HG03378 (cell line): ENCODE measurements around the gene IGF1R.

Source experiments
- ATAC-seq: cut with Tn5 transposase; IDR thresholded peaks from one replicate; pipeline ENCODE4 v1.9.1; 2021; ENCODE audit warnings: mild to moderate bottlenecking, moderate library complexity; ENCODE audit not compliant: unreplicated experiment

The IGF1R gene

DNA sequence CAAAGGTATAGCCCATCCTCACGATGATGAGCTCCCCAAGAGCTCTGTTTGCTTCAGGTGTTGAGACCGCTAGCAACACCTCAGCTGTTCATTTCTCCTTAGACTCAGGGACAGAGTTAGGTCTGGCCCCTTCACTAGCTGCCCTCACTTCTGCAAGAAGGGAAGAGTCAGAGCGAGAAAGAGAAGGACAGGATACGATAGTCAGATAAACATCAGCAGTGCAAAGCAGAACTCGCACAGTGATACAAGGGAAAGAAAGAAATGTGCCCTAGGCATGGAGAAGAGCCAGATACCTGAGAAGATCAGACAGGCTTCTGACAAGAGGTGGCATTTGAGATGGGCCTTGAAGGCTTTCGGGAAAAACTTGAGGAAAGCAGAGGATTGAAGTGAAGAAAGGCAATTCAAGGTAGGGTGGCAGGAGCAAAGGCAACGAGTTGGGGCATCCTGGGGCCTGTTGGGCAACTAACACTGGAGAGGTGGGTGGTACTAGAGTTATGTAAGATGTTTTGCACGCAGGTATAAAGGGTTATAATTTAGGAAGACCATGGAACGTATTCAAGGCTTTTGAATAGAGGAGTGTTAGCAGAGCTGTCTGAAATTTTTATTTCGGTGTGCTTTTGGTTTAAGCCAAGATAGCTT is 253.2 kb downstream of the IGF1R start:
- no peak for ATAC-seq

DNA sequence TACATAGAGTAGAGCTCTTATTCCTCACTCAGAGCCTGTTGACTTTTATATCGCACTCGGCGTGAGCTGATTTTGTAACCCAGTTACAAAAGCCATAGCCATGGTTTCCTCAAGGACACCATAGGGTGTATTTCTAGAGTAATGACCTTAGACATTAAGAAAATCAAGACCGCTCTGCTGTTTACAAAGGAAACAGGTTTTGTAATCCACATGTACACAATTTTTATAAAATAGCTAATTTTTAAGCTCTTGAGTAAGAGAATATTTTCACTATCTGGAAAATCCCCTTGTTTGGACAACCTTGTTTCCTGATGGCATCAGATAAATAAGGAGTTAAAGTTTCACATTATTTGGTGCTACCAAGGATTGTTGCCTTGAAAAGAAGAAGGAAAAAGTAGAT is 254.6 kb downstream of the IGF1R start:
- no peak for ATAC-seq

DNA sequence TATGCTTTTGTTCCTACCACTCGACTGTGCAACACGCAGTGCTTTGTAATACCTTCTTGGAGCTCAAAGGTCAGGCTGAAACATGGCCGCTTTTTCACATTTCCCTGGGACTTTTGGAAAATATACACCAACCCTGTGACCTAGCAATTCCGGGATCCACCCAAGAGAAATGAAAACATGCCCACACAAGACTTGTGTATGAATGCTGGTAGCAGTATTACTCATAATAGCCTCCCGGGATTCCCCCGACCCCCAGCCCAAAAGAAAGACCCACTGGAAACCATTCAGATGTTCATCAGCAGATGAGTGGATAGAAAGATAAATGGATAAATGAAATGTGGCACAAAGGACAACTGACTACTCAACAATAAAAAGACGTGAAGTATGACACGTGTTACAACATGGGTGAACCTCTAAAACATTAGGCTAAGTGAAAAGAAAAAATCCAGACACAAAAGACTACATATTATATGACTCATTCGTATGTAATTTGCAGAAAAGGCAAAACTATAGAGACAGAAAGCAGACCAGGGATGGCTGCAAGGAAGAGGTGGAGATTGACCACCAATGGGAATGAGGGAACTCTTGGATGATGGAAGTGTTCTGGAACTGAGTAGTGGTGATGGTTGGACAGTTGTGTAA is 255.2 kb downstream of the IGF1R start:
- no peak for ATAC-seq

DNA sequence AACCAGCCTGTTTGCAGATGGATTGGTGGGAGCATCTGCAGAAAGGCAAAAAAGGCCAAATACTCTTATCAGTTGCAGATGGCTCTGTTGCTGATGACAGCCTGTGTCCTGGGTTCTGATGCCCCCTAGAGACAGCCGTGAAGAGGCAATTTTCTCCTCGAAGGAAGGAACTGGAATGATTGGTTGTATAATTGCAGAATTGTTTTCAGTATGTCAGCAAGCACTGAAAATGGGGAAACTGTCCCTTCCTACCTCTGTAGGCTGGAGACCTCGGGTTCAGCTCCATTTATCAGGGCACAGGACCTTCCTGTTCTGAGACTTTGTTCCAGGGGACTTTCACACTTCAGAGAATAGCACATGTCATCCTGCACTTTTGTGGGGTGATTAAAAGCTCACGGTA is 256.2 kb downstream of the IGF1R start:
- no peak for ATAC-seq

DNA sequence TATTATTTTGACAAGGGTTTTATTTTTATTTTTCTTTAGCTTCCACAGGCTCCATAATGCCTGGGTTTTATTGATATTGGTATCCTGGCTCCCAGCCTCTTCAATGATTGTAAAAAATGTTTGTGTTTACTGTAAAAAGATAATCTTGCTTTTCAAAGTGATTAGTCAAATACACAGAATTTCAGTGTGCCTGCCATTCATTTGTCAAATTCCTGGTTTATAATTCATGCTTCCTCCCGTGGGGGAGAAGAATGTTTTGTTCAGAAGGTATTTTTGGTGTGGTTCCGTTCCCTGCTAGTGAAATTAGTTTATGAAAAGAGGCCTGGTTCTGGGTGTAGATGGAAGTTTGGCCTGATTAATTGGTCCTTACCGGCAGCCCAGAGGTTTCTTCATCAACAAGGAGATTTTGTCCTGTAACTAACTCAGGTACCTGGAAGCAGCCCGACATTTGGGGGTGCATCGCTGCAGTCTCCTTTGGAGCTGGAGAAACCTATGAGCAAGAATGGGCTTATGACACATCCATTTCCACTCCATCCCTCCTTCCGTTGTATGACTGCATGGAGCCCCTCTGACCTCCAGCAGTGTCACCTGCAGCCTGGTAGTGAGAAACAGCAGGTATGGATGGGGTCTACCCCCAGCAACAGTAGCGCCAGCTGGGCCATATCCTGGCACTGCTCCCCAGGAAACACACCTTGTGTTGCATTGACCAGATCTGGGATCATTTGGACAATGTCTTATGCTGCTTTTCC is 257.8 kb downstream of the IGF1R start:
- ATAC-seq = no peak

DNA sequence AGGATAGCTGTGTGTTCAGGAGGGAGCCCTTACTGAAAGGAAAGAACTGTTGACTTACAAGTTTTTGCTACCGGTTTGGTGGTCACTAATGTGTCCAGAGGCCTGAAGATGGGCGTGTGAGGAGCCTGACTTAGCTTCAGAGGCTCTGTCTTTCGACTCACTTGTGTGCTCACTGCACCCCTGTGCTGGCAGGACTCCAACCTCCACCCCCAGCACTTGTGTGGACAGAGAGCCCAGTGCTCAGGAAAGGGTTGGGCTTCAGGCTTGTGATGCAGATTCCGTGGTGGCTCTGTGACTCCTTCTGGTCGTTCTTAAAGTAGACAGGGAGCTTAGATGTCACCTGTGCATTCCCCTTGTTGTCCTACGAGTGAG is 258.4 kb downstream of the IGF1R start:
- no peak for ATAC-seq

DNA sequence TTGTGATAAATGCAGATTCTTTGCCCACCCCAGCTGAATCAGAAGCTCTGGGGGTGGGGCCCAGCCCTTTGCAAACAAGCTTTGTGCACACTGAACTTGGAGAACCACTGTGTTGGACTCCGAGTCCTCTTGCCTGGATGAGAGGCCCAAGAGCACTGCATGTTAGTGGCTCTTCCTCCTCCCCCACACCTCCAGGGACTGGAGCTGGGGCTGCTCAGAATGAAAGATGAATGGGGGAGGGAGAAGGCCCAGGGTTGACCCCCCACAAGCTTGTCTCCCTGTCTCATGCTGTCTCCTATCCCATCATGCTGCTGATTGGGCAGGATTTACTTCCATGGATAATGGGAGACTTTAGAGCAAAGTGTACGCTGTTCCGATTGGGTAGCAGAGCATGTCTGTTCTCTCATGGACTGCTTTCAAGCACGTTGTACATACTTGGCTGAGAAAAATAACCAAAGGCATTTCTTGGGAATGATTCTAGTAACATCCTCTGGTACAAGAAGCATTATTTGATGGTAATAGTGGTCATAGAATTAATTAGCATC is 259.7 kb downstream of the IGF1R start:
- no peak for ATAC-seq

DNA sequence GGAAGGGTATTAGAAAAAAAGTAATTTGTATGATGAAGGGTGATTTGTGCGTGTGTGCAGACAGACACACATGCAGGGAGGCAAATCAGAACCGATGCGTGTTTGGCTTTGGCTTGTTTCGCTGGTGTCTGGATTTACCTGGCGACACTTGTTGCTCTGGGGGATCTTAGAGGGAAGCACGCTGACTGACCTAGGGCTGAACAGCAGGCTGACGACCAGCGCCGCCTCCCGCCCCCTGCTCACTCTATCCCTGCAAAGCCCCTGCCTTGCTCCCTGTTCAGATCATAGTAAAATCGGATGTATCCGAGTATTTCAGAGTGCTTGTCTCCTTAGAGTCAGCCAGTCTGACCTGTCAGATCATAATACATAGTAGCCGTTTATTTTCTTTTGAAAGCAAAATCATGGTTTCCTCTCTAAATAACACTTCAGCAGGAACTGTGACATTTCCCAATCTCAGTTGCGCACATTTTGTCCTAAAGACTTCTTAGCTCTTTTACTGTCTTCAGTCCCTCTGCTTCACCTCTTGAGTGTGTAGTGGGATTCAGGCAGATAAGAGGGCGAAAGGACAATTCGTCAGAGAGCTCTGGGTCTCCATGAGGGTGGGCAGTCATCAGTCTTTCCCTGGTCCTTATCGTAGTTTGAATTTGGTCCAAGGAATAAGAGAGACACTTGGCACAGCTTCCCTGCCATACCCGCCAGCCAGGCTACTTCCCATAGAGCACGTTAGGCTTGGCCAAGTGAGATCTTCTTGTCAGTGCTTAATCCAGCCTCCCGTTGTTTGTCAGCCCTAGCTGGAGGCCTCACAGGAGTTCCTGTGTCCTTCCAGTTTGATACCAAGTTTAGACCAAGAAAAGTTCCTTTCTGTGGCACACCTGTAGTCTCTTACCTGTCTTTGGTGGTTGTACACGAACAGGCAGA is 261.9 kb downstream of the IGF1R start:
- ATAC-seq = no peak

DNA sequence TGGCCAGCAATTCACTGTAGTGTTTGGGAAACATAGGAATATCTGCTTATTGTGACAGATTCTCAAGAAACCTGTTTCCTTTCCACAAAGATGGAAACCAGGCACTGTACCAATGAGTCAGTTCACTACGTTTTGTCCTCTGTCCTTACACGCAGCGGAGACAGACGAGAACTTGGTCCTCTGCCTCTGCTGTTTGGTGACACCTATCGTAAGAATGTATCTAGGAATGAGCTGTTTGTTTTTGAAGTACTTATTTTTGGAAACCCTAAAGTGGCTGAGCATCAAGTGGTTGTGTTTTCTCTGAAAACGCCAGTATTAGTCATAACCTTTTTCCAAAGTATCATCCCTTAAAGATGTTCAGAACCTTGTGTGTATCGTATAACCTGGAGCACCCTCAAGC is 266.3 kb downstream of the IGF1R start:
- ATAC-seq = no peak

DNA sequence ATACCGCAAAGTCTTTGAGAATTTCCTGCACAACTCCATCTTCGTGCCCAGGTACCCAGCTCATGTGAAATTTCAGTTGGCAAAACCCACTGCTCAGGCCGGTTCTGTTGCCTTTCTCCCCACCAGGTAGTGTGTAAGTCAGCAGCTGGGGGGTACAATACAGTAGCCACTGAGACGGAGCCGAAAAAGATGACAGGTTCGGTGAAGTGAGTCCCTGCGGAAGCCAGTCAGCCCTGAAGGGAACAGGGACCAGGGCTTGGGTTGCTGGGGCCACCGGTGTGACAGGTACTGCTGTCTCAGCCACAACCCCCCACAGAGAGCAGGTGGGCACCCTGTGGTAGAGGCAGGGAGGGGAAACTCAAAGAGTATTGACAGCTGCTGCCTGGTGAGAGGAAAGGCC is 268.5 kb downstream of the IGF1R start:
- no peak for ATAC-seq

DNA sequence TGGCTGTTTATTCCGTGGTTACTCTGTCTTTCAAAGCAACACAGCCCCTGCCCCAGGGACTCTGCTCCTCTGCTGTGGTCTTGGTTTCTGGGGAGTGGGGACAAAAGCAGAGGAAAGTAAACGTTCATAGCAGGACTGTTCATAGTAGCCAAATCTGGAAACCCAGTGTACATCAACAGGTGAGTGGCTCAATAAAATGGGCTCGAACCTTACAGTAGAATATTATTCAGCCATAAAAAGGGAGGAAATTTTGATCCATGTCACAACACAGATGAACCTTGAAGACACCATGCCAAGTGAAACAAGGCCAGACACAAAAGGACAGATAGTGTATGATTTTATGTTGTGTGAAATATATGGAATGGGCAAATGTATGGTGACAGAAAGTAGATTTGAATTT is 269.1 kb downstream of the IGF1R start:
- no peak for ATAC-seq

DNA sequence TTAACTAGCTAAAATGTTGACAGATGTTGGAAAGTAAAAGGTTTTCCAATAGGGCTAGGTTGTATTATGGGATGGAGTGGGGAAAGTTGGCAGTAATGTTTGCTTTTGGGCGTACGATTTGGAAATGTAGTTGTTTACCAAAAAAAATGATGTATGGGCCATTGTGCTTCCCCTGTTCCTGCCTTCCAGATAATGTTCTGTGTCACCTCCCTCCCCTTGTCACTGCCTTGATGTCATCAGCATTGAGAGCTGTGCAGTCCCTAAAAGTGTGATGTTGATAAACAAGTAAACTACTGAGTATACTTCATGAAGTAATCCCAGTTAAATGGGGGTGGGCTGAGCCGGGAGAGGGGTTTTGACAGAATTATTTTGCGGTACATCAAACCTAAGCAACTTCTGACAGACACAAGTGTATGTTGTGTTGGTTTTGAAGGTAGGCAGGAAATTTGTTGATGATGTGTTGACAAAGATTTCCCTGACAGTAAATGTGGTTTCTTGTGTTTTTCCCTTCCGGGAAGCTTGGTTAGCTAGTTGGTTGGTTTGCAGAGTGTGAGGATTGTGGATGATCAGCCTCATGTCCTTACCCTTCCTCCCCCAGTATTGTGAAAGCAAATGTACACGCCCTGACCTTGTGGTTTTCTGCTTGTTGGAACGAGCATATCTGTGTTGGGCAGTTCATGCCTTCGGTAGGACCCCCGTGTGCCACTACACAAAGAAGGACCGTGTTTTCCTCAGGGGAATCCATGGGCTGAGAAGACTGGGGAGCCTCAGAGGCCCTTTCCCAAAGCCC is 271.9 kb downstream of the IGF1R start:
- ATAC-seq = no peak

DNA sequence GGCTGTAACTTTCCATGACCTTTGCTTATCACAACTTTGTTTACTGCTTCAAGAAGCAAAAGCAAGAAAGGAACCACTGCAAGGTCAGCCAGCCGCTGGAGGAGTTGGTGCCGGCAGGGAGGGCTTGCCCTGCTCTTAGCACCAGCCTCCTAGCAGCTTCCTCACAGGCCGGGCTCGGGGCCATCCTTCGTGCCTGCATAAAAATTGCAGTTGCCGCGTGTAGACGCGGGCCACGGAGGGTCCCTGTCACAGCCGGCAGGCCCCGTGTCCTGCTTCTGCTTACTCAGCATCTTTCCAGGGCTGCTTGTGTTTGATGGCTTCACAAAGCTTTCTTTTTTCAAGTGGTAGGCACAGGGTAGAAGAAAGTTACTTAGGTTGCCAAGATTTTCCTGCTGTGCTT is 274.8 kb downstream of the IGF1R start:
- ATAC-seq = no peak

DNA sequence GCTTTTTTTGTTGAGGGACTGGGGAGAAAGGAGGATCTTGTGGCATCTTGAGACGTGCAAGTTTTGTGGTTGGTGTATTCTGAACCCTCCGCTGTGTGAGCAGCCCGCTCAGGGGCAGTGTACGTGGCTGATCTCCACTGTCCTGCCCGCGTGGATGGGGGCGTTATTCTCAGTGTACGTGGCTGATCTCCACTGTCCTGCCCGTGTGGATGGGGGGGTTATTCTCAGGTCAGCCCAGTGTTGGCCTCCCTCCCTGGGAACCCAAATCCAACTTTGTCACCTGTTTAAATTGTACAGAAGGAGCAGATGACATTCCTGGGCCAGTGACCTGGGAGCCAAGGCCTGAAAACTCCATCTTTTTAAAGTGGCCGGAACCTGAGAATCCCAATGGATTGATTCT is 275.2 kb downstream of the IGF1R start:
- ATAC-seq = no peak

DNA sequence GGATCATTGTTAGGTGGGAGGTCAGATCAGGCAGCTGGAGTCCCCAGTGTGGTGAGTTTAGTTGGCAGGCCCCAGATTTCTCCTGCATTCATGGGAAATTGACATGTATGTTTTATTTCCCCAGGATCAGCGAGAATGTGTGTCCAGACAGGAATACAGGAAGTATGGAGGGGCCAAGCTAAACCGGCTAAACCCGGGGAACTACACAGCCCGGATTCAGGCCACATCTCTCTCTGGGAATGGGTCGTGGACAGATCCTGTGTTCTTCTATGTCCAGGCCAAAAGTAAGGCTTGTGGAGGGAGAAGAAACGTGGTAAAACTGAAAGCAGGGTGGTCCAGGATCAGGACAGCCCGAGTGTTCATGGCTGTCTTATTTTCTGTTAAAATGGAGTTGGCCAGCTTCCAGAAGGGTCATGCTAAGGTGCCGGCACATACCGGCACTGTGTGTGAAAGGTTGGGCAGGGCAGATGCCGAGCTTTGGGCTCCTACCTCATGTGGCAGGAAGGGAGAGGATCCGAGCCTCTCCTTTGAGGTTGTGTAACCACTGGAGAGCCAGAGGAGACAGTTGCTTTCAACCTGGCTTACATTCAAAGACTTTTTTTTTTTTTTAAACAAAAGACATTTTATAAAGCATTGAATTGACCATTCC is 276.2 kb downstream of the IGF1R start:
- no peak for ATAC-seq

DNA sequence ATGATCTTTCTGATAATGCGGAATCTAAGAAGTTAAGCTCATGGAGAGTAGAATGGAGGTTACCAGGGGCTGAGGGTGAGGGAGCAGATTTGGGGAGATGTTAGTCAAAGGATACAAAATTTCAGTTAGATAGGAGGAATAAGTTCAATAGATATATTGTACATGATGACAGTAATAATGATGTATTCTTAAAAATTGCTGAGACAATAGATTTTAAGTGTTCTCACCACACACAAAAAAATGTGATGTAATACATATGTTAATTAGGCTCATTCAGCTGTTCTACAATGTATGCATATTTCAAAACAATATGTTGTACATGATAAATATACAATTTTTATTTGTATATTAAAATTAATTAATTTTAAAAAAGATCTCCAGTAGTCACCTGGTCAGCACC is 277.9 kb downstream of the IGF1R start:
- no peak for ATAC-seq

DNA sequence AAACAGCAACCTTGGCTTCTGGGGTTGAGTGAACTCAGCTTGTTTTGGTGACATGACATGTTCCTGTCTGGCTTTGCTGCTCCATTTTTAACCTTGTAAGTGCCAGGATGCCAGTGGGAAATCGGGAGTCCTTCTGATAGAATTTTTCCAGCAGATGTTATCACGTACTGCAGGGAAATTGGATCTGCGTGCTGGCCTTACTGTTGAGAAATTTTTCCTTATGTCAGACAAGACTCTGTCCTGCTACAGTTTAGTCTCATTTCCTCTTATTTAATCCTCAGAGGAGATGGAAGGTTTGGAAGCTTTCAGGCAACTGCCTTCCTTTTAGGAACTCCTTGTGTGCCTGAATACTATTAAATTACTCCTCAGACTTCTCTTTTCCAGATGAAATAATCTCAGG is 278.7 kb downstream of the IGF1R start:
- no peak for ATAC-seq

DNA sequence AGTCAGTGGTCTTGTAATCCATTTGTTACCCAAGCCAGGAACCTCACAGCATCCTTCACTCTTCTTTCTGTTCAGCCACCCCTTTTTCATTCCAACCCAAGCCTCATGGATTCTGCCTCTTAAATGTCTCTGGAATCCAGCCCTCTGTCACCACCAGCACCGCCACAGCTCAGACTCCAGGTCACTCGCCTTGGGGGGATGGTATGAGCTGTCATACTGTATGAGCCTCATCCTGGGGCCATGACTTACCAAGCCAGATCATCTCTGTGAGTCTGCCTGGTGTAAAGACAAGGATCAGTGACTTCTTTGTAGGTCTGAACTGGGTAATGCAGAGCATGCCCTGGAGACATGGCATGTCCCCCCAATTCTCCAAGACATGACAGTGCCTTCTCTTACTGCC is 279.7 kb downstream of the IGF1R start:
- ATAC-seq = no peak

DNA sequence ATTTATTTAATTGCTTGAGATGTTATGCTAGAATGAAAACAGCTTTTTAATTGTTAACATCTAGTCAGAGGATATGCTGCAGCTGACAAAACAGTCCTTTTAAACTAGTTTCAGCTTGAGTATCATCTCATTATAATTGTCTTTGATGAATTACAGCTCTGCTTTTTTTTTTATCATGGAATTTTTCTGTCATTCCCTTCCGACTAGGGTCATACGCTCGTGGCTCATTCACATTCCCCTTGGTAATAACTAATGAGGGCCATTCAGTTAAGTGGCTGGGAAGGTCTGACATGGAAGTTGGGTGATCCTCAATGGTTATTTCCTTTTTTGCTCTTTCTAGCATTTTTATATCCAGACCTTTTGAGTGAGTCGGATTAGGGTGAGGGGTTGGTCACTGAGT is 282.2 kb downstream of the IGF1R start:
- no peak for ATAC-seq

DNA sequence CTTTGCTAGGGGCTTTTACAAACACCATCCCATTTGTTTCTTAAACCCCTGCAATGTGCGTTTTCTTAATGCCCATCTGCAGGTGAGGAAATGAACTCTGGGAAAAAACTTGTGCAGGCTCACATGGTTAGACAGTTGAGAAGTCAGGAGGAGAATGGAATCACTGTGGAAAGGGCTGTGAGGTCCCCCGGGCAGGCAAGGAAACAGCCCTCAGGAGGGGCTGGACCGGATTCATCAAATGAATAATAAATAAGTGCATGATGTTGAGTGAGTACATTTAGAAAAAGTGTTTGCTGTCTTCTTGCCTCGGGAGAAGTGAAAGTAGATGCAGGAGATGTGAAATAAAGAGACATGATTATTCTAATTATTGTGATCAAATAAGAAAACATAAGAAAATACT is 282.7 kb downstream of the IGF1R start:
- no peak for ATAC-seq
